ENCODE data around the gene FYTTD1.

FYTTD1 gene

GRCh38 chr3:197829397-197830045 lies 79.8 kb downstream of the FYTTD1 start:
- in situ Hi-C loops (cut with HindIII; ENCODE audit: low sequenced_read_pairs), result no loop called here
- no peak for DNase-seq (ENCODE audit: low read depth, low spot score)
- no peak overlapping the region for H3K4me3 ChIP-seq (ENCODE audit: low read depth, low read length)
- TF ChIP-seq CTCF (IDR thresholded peaks at IDR 0.05; ENCODE audit: low read depth, low read length), result no peak

GRCh38 chr3:197830308-197830966 lies 80.8 kb downstream of the FYTTD1 start:
- no peak overlapping the region for H3K4me3 ChIP-seq (ENCODE audit: low read depth, low read length)
- TF ChIP-seq CTCF (IDR thresholded peaks at IDR 0.05; ENCODE audit: low read depth, low read length), result no peak
- in situ Hi-C loops (cut with HindIII; ENCODE audit: low sequenced_read_pairs), result no loop called here
- no peak for DNase-seq (ENCODE audit: low read depth, low spot score)

GRCh38 chr3:197830967-197831313 lies 81.3 kb downstream of the FYTTD1 start:
- DNase-seq (ENCODE audit: low read depth, low spot score), result no peak
- H3K4me3 ChIP-seq (ENCODE audit: low read depth, low read length), result no peak overlapping the region
- TF ChIP-seq CTCF (IDR thresholded peaks at IDR 0.05; ENCODE audit: low read depth, low read length), result no peak
- in situ Hi-C loops (cut with HindIII; ENCODE audit: low sequenced_read_pairs), result no loop called here

- no peak overlapping the region for H3K4me3 ChIP-seq (ENCODE audit: low read depth, low read length)
- TF ChIP-seq CTCF (IDR thresholded peaks at IDR 0.05; ENCODE audit: low read depth, low read length), result no peak
- in situ Hi-C loops (cut with HindIII; ENCODE audit: low sequenced_read_pairs), result no loop called here
- DNase-seq (ENCODE audit: low read depth, low spot score), result no peak
Measured at GRCh38 chr3:197833930-197834715, 84.4 kb downstream of the FYTTD1 start.

GRCh38 chr3:197835509-197835908 lies 85.8 kb downstream of the FYTTD1 start:
- H3K4me3 ChIP-seq (ENCODE audit: low read depth, low read length), result no peak overlapping the region
- no peak for TF ChIP-seq CTCF (IDR thresholded peaks at IDR 0.05; ENCODE audit: low read depth, low read length)
- in situ Hi-C loops (cut with HindIII; ENCODE audit: low sequenced_read_pairs), result no loop called here
- no peak for DNase-seq (ENCODE audit: low read depth, low spot score)

GRCh38 chr3:197836244-197836643 lies 86.6 kb downstream of the FYTTD1 start:
- in situ Hi-C loops (cut with HindIII; ENCODE audit: low sequenced_read_pairs), result no loop called here
- no peak for DNase-seq (ENCODE audit: low read depth, low spot score)
- TF ChIP-seq CTCF (IDR thresholded peaks at IDR 0.05; ENCODE audit: low read depth, low read length), result no peak
- no peak overlapping the region for H3K4me3 ChIP-seq (ENCODE audit: low read depth, low read length)

Measured in astrocyte of the spinal cord (primary cell).